CD4-positive, CD25-positive, alpha-beta regulatory T cell (primary cell): ENCODE measurements around the gene SLC8A1. TPM values are rescaled to one million over a fixed set of nuclear protein-coding genes. Genes with fewer than 3 reads are reported as not detected.

Experiments
- ATAC-seq, 2 donors: fragments of 150-1000 bp; cut with Tn5 transposase; one replicate each; pipeline ENCODE4 v1.10.0; 2021; ENCODE audit warnings: low read depth in 2 of 2, moderate number of reproducible peaks in 2 of 2, moderate library complexity in 1 of 2
- DNase-seq, 3 donors: peaks; one replicate each; pipeline versions ENCODE4 v3.0.0 to v3.0.0-alpha.2; 2012 to 2022; ENCODE audit warnings: mixed read lengths in 1 of 3
- H3K27ac ChIP-seq: one replicate; pipeline ENCODE4 v1.7.0; 2013; ENCODE audit warnings: mild to moderate bottlenecking, low read length; ENCODE audit not compliant: insufficient read depth, poor library complexity, severe bottlenecking
- H3K27me3 ChIP-seq: one replicate; pipeline ENCODE4 v1.7.0; 2013; ENCODE audit warnings: low read length; ENCODE audit not compliant: control insufficient read depth, insufficient read depth
- H3K36me3 ChIP-seq: one replicate; pipeline ENCODE4 v1.7.0; 2013; ENCODE audit warnings: mild to moderate bottlenecking, low read length, moderate library complexity; ENCODE audit not compliant: control insufficient read depth, insufficient read depth
- H3K4me1 ChIP-seq: 2 replicates; pipeline ENCODE4 v1.7.0; 2013; ENCODE audit warnings: mild to moderate bottlenecking, low read length; ENCODE audit not compliant: insufficient read depth, control insufficient read depth, poor library complexity, severe bottlenecking
- H3K4me3 ChIP-seq: one replicate; pipeline ENCODE4 v1.7.0; 2013; ENCODE audit warnings: low read depth, mild to moderate bottlenecking, low read length, moderate library complexity
- H3K9me3 ChIP-seq, 2 experiments: 1 replicate in 1 of 2; 2 replicates in 1 of 2; pipeline ENCODE4 v1.7.0; 2013; ENCODE audit warnings: low read length in 2 of 2, mild to moderate bottlenecking in 1 of 2, moderate library complexity in 1 of 2; ENCODE audit not compliant: control insufficient read depth in 2 of 2
- H3K27ac Mint-ChIP-seq, 3 donors: one replicate each; pipeline ENCODE4 v1.8.0; 2020 to 2022; ENCODE audit warnings: mild to moderate bottlenecking in 3 of 3, mixed read lengths in 3 of 3, moderate library complexity in 2 of 3
- H3K27me3 Mint-ChIP-seq: one replicate; pipeline ENCODE4 v1.8.0; 2022; ENCODE audit warnings: mild to moderate bottlenecking, mixed read lengths
- H3K36me3 Mint-ChIP-seq: one replicate; pipeline ENCODE4 v1.8.0; 2020; ENCODE audit warnings: mixed read lengths
- H3K4me1 Mint-ChIP-seq, 4 donors: one replicate each; pipeline ENCODE4 v1.8.0; 2020 to 2022; ENCODE audit warnings: mixed read lengths in 4 of 4, mild to moderate bottlenecking in 1 of 4
- H3K4me3 Mint-ChIP-seq, 4 donors: one replicate each; pipeline ENCODE4 v1.8.0; 2020 to 2022; ENCODE audit warnings: mild to moderate bottlenecking in 4 of 4, mixed read lengths in 4 of 4, moderate library complexity in 3 of 4
- H3K9me3 Mint-ChIP-seq, 7 donors: one replicate each; pipeline ENCODE4 v1.8.0; 2020 to 2022; ENCODE audit warnings: mixed read lengths in 7 of 7, mild to moderate bottlenecking in 3 of 7, moderate library complexity in 2 of 7
- polyA plus RNA-seq, 4 donors: library from polyadenylated mRNA; unstranded; fragments of 300-500 nt; fragmentation: Illumina TruSeq; gene quantifications; one replicate each; pipeline ENCODE4 v1.2.3, GENCODE V29; 2021
- total RNA-seq: library from RNA; stranded (reverse); gene quantifications from one replicate; pipeline ENCODE4 v1.2.3, GENCODE V29; 2022

The SLC8A1 gene
- total and polyA plus RNA-seq, 5 donors from 2014 or later, result 0.22 to 0.43 TPM; not detected in 3

GRCh38 chr2:40405465-40405864, 46.4 kb downstream of the SLC8A1 start:
- Histone ChIP-seq H3K27me3 (no peaks in the 10 kb centered on the region), H3K36me3 (no peaks in the 10 kb centered on the region), H3K4me3 (no peak overlapping the region), H3K9me3 (no peaks in the 10 kb centered on the region), H3K27ac (no peak overlapping the region), H3K4me1 (no peaks in the 10 kb centered on the region)
- Mint-ChIP-seq H3K27ac (no peak overlapping the region), H3K27me3 (no peaks in the 10 kb centered on the region), H3K9me3 (peaks cover 0 to 4% (median 0%) of the 10 kb centered on the region in 7 donors), H3K4me3 (no peak overlapping the region), H3K4me1 (no peaks in the 10 kb centered on the region), H3K36me3 (no peaks in the 10 kb centered on the region)
- no peak for ATAC-seq
- no peak for DNase-seq

- no peaks in the 10 kb centered on the region for H3K4me1 ChIP-seq
- no peak overlapping the region for H3K4me3 ChIP-seq
- Mint-ChIP-seq H3K4me3 (no peak overlapping the region), H3K9me3 (peaks cover 0 to 4% (median 0%) of the 10 kb centered on the region in 7 donors), H3K36me3 (no peaks in the 10 kb centered on the region), H3K4me1 (no peaks in the 10 kb centered on the region), H3K27ac (no peak overlapping the region), H3K27me3 (no peaks in the 10 kb centered on the region)
- no peak for DNase-seq
- no peaks in the 10 kb centered on the region for H3K36me3 ChIP-seq
- H3K27me3 ChIP-seq, result no peaks in the 10 kb centered on the region
- ATAC-seq, result no peak
- H3K9me3 ChIP-seq, result no peaks in the 10 kb centered on the region
- H3K27ac ChIP-seq, result no peak overlapping the region
Observed at GRCh38 chr2:40404517-40404916, 47.4 kb downstream of the SLC8A1 start.

GRCh38 chr2:40403233-40403836, 48.6 kb downstream of the SLC8A1 start:
- no peak for DNase-seq
- H3K4me3 ChIP-seq, result no peak overlapping the region
- H3K27ac ChIP-seq, result no peak overlapping the region
- Mint-ChIP-seq H3K27ac (no peak overlapping the region), H3K36me3 (no peaks in the 10 kb centered on the region), H3K9me3 (peaks cover 0 to 4% (median 0%) of the 10 kb centered on the region in 7 donors), H3K27me3 (no peaks in the 10 kb centered on the region), H3K4me1 (no peaks in the 10 kb centered on the region), H3K4me3 (no peak overlapping the region)
- no peaks in the 10 kb centered on the region for H3K9me3 ChIP-seq
- no peaks in the 10 kb centered on the region for H3K4me1 ChIP-seq
- no peaks in the 10 kb centered on the region for H3K36me3 ChIP-seq
- ATAC-seq, result no peak
- H3K27me3 ChIP-seq, result no peaks in the 10 kb centered on the region

GRCh38 chr2:40401896-40402295, 50.0 kb downstream of the SLC8A1 start:
- no peaks in the 10 kb centered on the region for H3K9me3 ChIP-seq
- H3K4me3 Mint-ChIP-seq, result no peak overlapping the region
- H3K4me1 Mint-ChIP-seq, result no peaks in the 10 kb centered on the region
- DNase-seq (no peak), ATAC-seq (no peak)
- H3K36me3 Mint-ChIP-seq, result no peaks in the 10 kb centered on the region
- H3K27ac ChIP-seq, result no peak overlapping the region
- no peaks in the 10 kb centered on the region for H3K4me1 ChIP-seq
- no peaks in the 10 kb centered on the region for H3K27me3 ChIP-seq
- H3K27ac Mint-ChIP-seq, result no peak overlapping the region
- H3K27me3 Mint-ChIP-seq, result no peaks in the 10 kb centered on the region
- no peaks in the 10 kb centered on the region for H3K36me3 ChIP-seq
- H3K9me3 Mint-ChIP-seq, result peaks cover 0 to 4% (median 0%) of the 10 kb centered on the region in 7 donors
- no peak overlapping the region for H3K4me3 ChIP-seq

GRCh38 chr2:40400336-40400953, 51.4 kb downstream of the SLC8A1 start:
- Histone ChIP-seq H3K4me1 (no peaks in the 10 kb centered on the region), H3K27ac (no peak overlapping the region), H3K9me3 (no peaks in the 10 kb centered on the region), H3K36me3 (no peaks in the 10 kb centered on the region), H3K4me3 (no peak overlapping the region), H3K27me3 (no peaks in the 10 kb centered on the region)
- Mint-ChIP-seq H3K27ac (peak overlapping the region in 1 of 3 donors; percentile 41), H3K4me3 (no peak overlapping the region), H3K4me1 (no peaks in the 10 kb centered on the region), H3K27me3 (peaks cover 1% of the 10 kb centered on the region), H3K36me3 (no peaks in the 10 kb centered on the region), H3K9me3 (peaks cover 0 to 3% (median 0%) of the 10 kb centered on the region in 7 donors)
- DNase-seq (no peak), ATAC-seq (no peak)

GRCh38 chr2:40397765-40398164, 54.1 kb downstream of the SLC8A1 start:
- peaks cover 0 to 3% (median 0%) of the 10 kb centered on the region in 7 donors for H3K9me3 Mint-ChIP-seq
- no peak overlapping the region for H3K4me3 ChIP-seq
- DNase-seq (no peak), ATAC-seq (no peak)
- no peak overlapping the region for H3K27ac ChIP-seq
- peaks cover 4% of the 10 kb centered on the region for H3K27me3 Mint-ChIP-seq
- no peaks in the 10 kb centered on the region for H3K36me3 ChIP-seq
- H3K4me1 Mint-ChIP-seq, result no peaks in the 10 kb centered on the region
- no peaks in the 10 kb centered on the region for H3K9me3 ChIP-seq
- H3K27me3 ChIP-seq, result no peaks in the 10 kb centered on the region
- no peaks in the 10 kb centered on the region for H3K4me1 ChIP-seq
- H3K27ac Mint-ChIP-seq, result no peak overlapping the region
- no peak overlapping the region for H3K4me3 Mint-ChIP-seq
- no peaks in the 10 kb centered on the region for H3K36me3 Mint-ChIP-seq

GRCh38 chr2:40396124-40396523, 55.8 kb downstream of the SLC8A1 start:
- Histone ChIP-seq H3K4me3 (no peak overlapping the region), H3K9me3 (no peaks in the 10 kb centered on the region), H3K4me1 (no peaks in the 10 kb centered on the region), H3K27me3 (no peaks in the 10 kb centered on the region), H3K36me3 (no peaks in the 10 kb centered on the region), H3K27ac (no peak overlapping the region)
- no peaks in the 10 kb centered on the region for H3K4me1 Mint-ChIP-seq
- peaks cover 4% of the 10 kb centered on the region for H3K27me3 Mint-ChIP-seq
- H3K36me3 Mint-ChIP-seq, result no peaks in the 10 kb centered on the region
- no peak overlapping the region for H3K4me3 Mint-ChIP-seq
- H3K27ac Mint-ChIP-seq, result no peak overlapping the region
- ATAC-seq (no peak), DNase-seq (no peak)
- no peaks in the 10 kb centered on the region for H3K9me3 Mint-ChIP-seq
